ENCODE data around the gene KIAA1671.

DNA sequence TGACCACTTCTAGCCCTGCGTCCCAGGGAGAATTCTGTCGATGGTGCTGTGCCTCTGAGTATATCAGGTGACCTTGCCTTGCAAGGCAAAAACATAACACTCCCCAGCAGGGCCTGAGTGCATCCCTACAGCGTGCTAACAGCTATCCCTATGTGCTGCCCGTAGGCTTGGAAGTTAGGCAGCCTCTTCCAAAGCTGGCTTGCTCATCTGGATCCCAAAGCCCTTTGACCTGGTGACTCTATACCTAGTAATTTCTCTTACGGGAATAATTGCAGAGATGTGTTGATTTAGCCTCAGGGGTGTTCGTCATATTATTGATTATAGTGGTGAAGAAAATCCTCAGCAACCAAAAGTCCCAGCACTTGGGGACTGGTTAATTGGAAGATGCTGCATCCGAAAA, 214.6 kb downstream of the KIAA1671 start:
- TF ChIP-seq POLR2A (IDR thresholded peaks at IDR 0.05): no peak
- TF ChIP-seq, protein P1, sequence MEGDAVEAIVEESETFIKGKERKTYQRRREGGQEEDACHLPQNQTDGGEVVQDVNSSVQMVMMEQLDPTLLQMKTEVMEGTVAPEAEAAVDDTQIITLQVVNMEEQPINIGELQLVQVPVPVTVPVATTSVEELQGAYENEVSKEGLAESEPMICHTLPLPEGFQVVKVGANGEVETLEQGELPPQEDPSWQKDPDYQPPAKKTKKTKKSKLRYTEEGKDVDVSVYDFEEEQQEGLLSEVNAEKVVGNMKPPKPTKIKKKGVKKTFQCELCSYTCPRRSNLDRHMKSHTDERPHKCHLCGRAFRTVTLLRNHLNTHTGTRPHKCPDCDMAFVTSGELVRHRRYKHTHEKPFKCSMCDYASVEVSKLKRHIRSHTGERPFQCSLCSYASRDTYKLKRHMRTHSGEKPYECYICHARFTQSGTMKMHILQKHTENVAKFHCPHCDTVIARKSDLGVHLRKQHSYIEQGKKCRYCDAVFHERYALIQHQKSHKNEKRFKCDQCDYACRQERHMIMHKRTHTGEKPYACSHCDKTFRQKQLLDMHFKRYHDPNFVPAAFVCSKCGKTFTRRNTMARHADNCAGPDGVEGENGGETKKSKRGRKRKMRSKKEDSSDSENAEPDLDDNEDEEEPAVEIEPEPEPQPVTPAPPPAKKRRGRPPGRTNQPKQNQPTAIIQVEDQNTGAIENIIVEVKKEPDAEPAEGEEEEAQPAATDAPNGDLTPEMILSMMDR (IDR thresholded peaks at IDR 0.05): no peak
